Testis (tissue), 3 donors: Measurements from ENCODE around the gene SPG7. TPM values are rescaled to one million over a fixed set of nuclear protein-coding genes. Genes with fewer than 3 reads are reported as not detected.
A peak's percentile ranks its signal among the peaks of the same experiment; 100 is the strongest.

ENCODE experiments used
- DNase-seq: peaks from one replicate; pipeline ENCODE4 v3.0.0-alpha.2; 2019
- H3K27ac ChIP-seq, 2 donors: fragments of 200-600 bp; sonication (generic); one replicate each; pipeline ENCODE4 v1.5.1; 2019
- H3K27me3 ChIP-seq: fragments of 200-600 bp; sonication (generic); one replicate; pipeline ENCODE4 v1.5.1; 2019
- H3K36me3 ChIP-seq: fragments of 200-600 bp; sonication (generic); one replicate; pipeline ENCODE4 v1.5.1; 2017; ENCODE audit warnings: low read depth; ENCODE audit errors: missing control alignments
- H3K4me1 ChIP-seq: fragments of 200-600 bp; sonication (generic); one replicate; pipeline ENCODE4 v1.5.1; 2019
- H3K4me3 ChIP-seq, 2 donors: fragments of 200-600 bp; sonication (generic); one replicate each; pipeline ENCODE4 v1.5.1; 2017 to 2019
- H3K9me3 ChIP-seq: fragments of 200-600 bp; sonication (generic); one replicate; pipeline ENCODE4 v1.5.1; 2017
- POLR2A ChIP-seq: fragments of 450-650 bp; IDR thresholded peaks from one replicate; pipeline ENCODE4 v1.6.1; 2017; ENCODE audit warnings: antibody characterized with exemption, mild to moderate bottlenecking, moderate library complexity
- WGBS, 2 donors: methylation state at CpG; one replicate each; pipeline ENCODE4 v1.1.5; 2018; 5-methylcytosine and 5-hydroxymethylcytosine counted together
- intact Hi-C: fragments of 100-400 bp; cut with DNase I; formaldehyde crosslinking; loops from one replicate; pipeline ENCODE4 v1.15.1; 2023; ENCODE audit warnings: low total_unique reads
- polyA plus RNA-seq: library from polyadenylated mRNA; stranded (reverse); fragments of 350-450 nt; fragmentation: Illumina TruSeq; extraction: RNeasy Lipid Tissue Mini Kit (QIAGEN cat#74804); gene quantifications from one replicate; pipeline ENCODE4 v1.2.3, GENCODE V29; 2014; ENCODE audit warnings: low read depth, low replicate concordance; ENCODE audit not compliant: insufficient read depth
- total RNA-seq, 2 donors: library from RNA; depleted of rRNA; stranded (reverse); fragments of >200 nt; gene quantifications; one replicate each; pipeline ENCODE4 v1.2.3, GENCODE V29; 2016
- TF ChIP-seq, protein P1 (sequence below), 3 experiments: fragments of 450-650 bp in 2 of 3; fragments of 200-600 bp in 1 of 3; sonication (generic) in 1 of 3; IDR thresholded peaks; one replicate each; pipeline ENCODE4 v1.5.1; 2016 to 2019; ENCODE audit warnings: antibody characterized with exemption in 3 of 3, mild to moderate bottlenecking in 2 of 3, moderate library complexity in 1 of 3

The SPG7 gene
- total and polyA plus RNA-seq, 3 donors from 2014 or later, result 97.9 to 307 (median 275) TPM

DNA sequence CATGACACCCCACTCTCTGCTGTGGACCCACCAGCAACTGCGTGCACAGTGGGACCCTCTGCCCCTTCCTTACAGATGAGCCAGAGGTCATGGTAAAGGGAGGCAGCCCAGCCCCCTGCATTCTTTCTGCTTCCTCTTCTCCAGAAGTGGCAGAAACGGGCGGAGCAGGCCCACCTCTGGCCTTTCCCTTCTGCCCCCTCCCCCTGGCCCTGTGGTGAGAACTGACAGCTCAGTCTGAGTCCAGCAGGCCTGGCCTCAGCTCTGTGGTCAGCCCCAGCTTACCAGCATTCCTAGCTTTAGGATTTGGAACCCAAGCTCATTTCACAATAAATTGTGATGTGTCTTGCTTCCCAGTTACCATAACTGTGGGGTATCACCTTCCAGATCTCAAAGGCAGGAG, 13.1 kb upstream of the SPG7 start:
- WGBS, 2 donors, result 81 to 82% methylated on average over 3 of the region's 3 CpGs
- Histone ChIP-seq H3K27ac (no peak overlapping the region), H3K4me1 (peaks cover 9% of the 10 kb centered on the region), H3K4me3 (no peak overlapping the region), H3K36me3 (no peaks in the 10 kb centered on the region), H3K27me3 (no peaks in the 10 kb centered on the region), H3K9me3 (no peaks in the 10 kb centered on the region)
- intact Hi-C loops, result no loop called here
- TF ChIP-seq POLR2A, result no peak
- TF ChIP-seq, protein P1, sequence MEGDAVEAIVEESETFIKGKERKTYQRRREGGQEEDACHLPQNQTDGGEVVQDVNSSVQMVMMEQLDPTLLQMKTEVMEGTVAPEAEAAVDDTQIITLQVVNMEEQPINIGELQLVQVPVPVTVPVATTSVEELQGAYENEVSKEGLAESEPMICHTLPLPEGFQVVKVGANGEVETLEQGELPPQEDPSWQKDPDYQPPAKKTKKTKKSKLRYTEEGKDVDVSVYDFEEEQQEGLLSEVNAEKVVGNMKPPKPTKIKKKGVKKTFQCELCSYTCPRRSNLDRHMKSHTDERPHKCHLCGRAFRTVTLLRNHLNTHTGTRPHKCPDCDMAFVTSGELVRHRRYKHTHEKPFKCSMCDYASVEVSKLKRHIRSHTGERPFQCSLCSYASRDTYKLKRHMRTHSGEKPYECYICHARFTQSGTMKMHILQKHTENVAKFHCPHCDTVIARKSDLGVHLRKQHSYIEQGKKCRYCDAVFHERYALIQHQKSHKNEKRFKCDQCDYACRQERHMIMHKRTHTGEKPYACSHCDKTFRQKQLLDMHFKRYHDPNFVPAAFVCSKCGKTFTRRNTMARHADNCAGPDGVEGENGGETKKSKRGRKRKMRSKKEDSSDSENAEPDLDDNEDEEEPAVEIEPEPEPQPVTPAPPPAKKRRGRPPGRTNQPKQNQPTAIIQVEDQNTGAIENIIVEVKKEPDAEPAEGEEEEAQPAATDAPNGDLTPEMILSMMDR (IDR thresholded peaks at IDR 0.05), result no peak
- no peak for DNase-seq

DNA sequence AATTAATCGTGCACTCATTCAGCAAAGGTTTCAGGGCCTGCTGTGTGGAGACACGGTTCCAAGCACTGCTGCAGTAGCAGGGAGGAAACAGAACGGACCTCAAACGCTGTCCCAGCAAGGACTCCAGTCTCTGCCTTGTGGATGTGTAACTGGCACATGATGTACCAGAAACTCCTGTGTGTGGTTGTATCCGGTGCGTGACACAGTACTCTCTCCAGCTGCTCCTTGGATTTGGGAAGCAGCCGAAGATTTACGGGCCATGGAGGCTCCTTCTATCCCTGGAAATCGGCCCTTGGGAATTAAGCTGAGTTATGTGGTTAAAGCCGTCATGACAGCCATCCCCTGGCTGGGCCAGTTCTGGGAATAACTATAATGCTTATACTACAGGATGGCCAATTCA, 9.4 kb upstream of the SPG7 start:
- H3K27me3 ChIP-seq, result no peaks in the 10 kb centered on the region
- intact Hi-C loops, result no loop called here
- H3K27ac ChIP-seq, result no peak overlapping the region
- H3K4me1 ChIP-seq, result peaks cover 2% of the 10 kb centered on the region
- H3K36me3 ChIP-seq, result no peaks in the 10 kb centered on the region
- no peaks in the 10 kb centered on the region for H3K9me3 ChIP-seq
- WGBS, 2 donors, result 64 to 65% methylated on average over 10 of the region's 10 CpGs
- no peak for DNase-seq
- H3K4me3 ChIP-seq, result no peak overlapping the region
- no peak for TF ChIP-seq POLR2A
- TF ChIP-seq, protein P1 (IDR thresholded peaks at IDR 0.05), result no peak

DNA sequence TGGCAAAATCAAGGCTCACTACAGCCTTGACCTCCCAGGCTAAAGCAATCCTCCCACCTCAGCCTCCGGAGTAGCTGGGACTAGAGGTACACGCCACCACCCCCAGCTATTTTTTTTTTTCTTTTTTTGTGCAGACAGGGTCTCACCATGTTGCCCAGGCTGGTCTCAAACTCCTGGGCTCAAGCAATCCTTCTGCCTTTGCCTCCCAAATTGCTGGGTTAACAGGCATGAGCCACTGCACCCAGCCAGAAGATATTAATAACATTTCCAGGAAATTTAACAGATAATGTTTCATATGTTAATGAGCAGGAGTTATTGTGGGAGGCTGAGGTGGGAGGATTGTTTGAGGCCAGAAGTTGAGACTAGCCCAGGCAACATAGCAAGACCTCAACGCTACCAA, 8.4 kb upstream of the SPG7 start:
- Histone ChIP-seq H3K4me1 (peaks cover 11% of the 10 kb centered on the region), H3K27me3 (no peaks in the 10 kb centered on the region), H3K36me3 (no peaks in the 10 kb centered on the region), H3K9me3 (no peaks in the 10 kb centered on the region), H3K4me3 (no peak overlapping the region), H3K27ac (no peak overlapping the region)
- intact Hi-C loops, result loop anchor here (10.0 kb wide), 1 partner anchor 165 kb away; no protein-coding TSS in a partner anchor
- no peak for DNase-seq
- WGBS, 2 donors, result 67 to 79% methylated on average over 3 of the region's 3 CpGs
- TF ChIP-seq, protein P1 (IDR thresholded peaks at IDR 0.05), result no peak
- TF ChIP-seq POLR2A, result no peak

DNA sequence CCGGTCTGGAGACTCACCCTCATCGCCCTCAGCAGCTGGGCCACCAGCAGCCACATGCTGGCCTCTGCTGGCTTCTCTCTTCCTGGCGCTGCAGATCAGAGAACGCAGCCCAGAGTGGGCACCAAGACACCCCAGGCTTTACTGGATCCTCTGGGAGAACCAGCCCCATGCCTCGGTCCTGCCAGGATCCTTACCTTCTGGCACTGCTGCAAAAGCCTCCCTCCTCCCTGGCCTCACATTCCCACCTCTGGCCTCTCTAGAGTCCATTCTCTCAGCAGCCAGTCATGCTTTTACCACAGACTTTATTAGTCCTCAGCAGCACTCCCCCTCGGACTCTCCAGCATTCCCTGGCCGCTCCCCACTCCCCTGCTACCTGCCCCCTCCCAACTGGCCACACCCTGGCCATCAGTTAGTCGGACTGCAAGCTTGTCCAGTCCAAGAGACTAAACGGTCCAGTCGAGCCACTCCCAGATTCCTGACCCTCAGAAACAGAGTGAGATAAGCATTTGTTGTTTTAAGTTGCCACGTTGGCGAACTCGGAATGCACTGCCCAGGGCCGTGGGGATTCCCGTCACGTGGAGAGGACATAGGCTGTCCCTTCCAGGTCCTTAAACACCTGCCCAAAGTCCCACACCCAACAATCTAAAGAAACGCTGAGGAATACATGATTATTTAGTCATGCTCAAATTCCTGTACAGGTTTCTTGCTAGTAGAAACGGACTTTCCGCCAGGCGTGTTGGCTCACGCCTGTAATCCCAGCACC, 5.9 kb upstream of the SPG7 start:
- H3K9me3 ChIP-seq, result no peaks in the 10 kb centered on the region
- H3K27me3 ChIP-seq, result no peaks in the 10 kb centered on the region
- WGBS, 2 donors, result 59 to 67% methylated on average over 20 to 21 of the region's 21 CpGs
- no peak overlapping the region for H3K4me3 ChIP-seq
- no peak overlapping the region for H3K27ac ChIP-seq
- intact Hi-C loops, result loop anchor here (10.0 kb wide), 1 partner anchor 167 kb away; no protein-coding TSS in a partner anchor
- no peaks in the 10 kb centered on the region for H3K36me3 ChIP-seq
- TF ChIP-seq, protein P1 (IDR thresholded peaks at IDR 0.05), result no peak
- no peak for TF ChIP-seq POLR2A
- DNase-seq, result no peak
- peaks cover 34% of the 10 kb centered on the region for H3K4me1 ChIP-seq

DNA sequence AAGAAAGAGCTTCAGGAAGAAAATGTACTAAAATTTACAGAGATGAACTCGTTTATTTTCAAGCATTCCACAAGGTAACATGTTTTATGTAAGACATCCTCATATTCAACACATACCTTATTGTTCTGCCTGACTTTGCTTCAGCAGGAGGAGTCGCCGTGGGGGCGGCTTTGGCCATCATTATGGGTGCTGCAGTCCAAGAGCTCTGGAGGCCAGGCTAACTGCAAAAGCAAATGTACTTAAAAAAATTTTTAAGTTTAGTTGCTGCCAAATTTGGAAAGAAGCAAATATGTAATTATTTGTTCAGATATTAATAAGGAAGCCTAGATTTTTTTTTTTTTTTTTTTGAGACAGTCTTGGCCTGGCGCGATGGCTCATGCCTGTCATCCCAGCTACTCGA, 4.1 kb upstream of the SPG7 start:
- Histone ChIP-seq H3K4me3 (no peak overlapping the region), H3K4me1 (peaks cover 37% of the 10 kb centered on the region), H3K9me3 (no peaks in the 10 kb centered on the region), H3K27me3 (no peaks in the 10 kb centered on the region), H3K36me3 (no peaks in the 10 kb centered on the region), H3K27ac (peak overlapping the region; percentile 31 to 95)
- WGBS, 2 donors, result 31 to 44% methylated on average over 7 of the region's 7 CpGs
- DNase-seq, result peak; percentile 71
- TF ChIP-seq, protein P1 (IDR thresholded peaks at IDR 0.05), result no peak
- TF ChIP-seq POLR2A, result no peak
- intact Hi-C loops, result loop anchor here (10.0 kb wide), 1 partner anchor 169 kb away; no protein-coding TSS in a partner anchor
